GM23338 (cell line): ENCODE results near the gene TMC2. TPM values are rescaled to one million over a fixed set of nuclear protein-coding genes. Genes with fewer than 3 reads are reported as not detected.

ENCODE experiments used
- CREB1 ChIP-seq: fragments of 250-450 bp; sonication (Bioruptor Pico); IDR thresholded peaks from 2 replicates; pipeline ENCODE4 v1.5.0; 2020; ENCODE audit warnings: low read depth, mild to moderate bottlenecking, moderate library complexity
- EZH2 ChIP-seq: fragments of 200-600 bp; sonication (generic); IDR thresholded peaks from one replicate; pipeline ENCODE4 v1.8.0; 2017; ENCODE audit warnings: antibody characterized with exemption, mild to moderate bottlenecking, low read depth; ENCODE audit not compliant: unreplicated experiment
- EZH2phosphoT487 ChIP-seq: fragments of 200-600 bp; sonication (generic); IDR thresholded peaks from one replicate; pipeline ENCODE4 v1.8.1; 2018; ENCODE audit warnings: antibody characterized with exemption; ENCODE audit not compliant: unreplicated experiment
- POLR2AphosphoS5 ChIP-seq: IDR thresholded peaks from 2 replicates; pipeline ENCODE4 v1.6.1; 2016; ENCODE audit warnings: antibody characterized with exemption, low read depth
- STAT1 ChIP-seq: IDR thresholded peaks from one replicate; pipeline ENCODE4 v1.6.1; 2016; ENCODE audit warnings: antibody characterized with exemption; ENCODE audit not compliant: unreplicated experiment
- ZNF114 ChIP-seq: fragments of 250-450 bp; sonication (Bioruptor Pico); IDR thresholded peaks from 2 replicates; pipeline ENCODE4 v1.5.0; 2020; ENCODE audit warnings: mild to moderate bottlenecking, moderate library complexity
- ZNF331 ChIP-seq: fragments of 250-450 bp; sonication (Bioruptor Pico); IDR thresholded peaks from 2 replicates; pipeline ENCODE4 v1.5.0; 2020; ENCODE audit warnings: low read depth, mild to moderate bottlenecking, moderate library complexity
- polyA plus RNA-seq: library from polyadenylated mRNA; unstranded; fragments of >200 nt; fragmentation: Nextera tagmentation; extraction: Ambion mirVana; gene quantifications from 2 replicates; pipeline ENCODE4 v1.2.1, GENCODE V29; 2016
- total RNA-seq: library from RNA; depleted of rRNA; stranded (reverse); fragments of >200 nt; shearing (Covaris generic); gene quantifications from 2 replicates; pipeline ENCODE4 v1.2.3, GENCODE V29; 2014
- TF ChIP-seq, protein P1 (sequence below): fragments of 250-450 bp; sonication (Bioruptor Pico); IDR thresholded peaks from 2 replicates; pipeline ENCODE4 v1.5.0; 2020; ENCODE audit warnings: mild to moderate bottlenecking, moderate library complexity
- TF ChIP-seq, protein P2 (sequence below): IDR thresholded peaks from one replicate; pipeline ENCODE4 v1.6.1; 2018; ENCODE audit warnings: antibody characterized with exemption; ENCODE audit not compliant: unreplicated experiment
- TF ChIP-seq, protein P3 (sequence below): IDR thresholded peaks from 2 replicates; pipeline ENCODE4 v1.6.1; 2016; ENCODE audit warnings: antibody characterized with exemption
- TF ChIP-seq, protein P4 (sequence below), 2 experiments: fragments of 200-600 bp in 1 of 2; sonication (generic) in 1 of 2; conservative IDR thresholded peaks; 2 replicates each; pipeline versions ENCODE4 v1.5.1 to v1.6.1; 2016 to 2017; ENCODE audit warnings: antibody characterized with exemption in 2 of 2, low read depth in 2 of 2, mild to moderate bottlenecking in 2 of 2, moderate library complexity in 1 of 2

Gene TMC2
- total and polyA plus RNA-seq, 2 experiments from 2014 or later: not detected

DNA sequence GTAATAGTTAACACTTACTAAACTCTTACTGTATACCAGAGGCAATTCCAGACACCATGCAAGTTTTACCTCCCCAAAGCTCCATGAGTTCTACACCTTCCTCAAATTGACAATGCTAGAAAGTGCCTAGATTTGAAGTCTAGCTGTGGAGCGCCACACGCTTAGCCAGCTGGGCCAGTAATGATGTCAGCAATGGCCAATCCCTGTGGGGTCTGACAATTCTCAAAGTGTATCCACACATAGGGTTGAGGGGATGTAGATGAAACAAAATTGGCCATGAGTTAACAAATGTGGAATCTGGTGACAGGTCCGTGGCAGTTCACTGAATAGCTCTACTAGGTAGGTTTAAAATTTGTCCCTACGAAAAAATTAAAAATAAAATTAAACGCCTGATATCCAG is 28.9 kb upstream of the TMC2 start (continued):
- TF ChIP-seq, protein P1, sequence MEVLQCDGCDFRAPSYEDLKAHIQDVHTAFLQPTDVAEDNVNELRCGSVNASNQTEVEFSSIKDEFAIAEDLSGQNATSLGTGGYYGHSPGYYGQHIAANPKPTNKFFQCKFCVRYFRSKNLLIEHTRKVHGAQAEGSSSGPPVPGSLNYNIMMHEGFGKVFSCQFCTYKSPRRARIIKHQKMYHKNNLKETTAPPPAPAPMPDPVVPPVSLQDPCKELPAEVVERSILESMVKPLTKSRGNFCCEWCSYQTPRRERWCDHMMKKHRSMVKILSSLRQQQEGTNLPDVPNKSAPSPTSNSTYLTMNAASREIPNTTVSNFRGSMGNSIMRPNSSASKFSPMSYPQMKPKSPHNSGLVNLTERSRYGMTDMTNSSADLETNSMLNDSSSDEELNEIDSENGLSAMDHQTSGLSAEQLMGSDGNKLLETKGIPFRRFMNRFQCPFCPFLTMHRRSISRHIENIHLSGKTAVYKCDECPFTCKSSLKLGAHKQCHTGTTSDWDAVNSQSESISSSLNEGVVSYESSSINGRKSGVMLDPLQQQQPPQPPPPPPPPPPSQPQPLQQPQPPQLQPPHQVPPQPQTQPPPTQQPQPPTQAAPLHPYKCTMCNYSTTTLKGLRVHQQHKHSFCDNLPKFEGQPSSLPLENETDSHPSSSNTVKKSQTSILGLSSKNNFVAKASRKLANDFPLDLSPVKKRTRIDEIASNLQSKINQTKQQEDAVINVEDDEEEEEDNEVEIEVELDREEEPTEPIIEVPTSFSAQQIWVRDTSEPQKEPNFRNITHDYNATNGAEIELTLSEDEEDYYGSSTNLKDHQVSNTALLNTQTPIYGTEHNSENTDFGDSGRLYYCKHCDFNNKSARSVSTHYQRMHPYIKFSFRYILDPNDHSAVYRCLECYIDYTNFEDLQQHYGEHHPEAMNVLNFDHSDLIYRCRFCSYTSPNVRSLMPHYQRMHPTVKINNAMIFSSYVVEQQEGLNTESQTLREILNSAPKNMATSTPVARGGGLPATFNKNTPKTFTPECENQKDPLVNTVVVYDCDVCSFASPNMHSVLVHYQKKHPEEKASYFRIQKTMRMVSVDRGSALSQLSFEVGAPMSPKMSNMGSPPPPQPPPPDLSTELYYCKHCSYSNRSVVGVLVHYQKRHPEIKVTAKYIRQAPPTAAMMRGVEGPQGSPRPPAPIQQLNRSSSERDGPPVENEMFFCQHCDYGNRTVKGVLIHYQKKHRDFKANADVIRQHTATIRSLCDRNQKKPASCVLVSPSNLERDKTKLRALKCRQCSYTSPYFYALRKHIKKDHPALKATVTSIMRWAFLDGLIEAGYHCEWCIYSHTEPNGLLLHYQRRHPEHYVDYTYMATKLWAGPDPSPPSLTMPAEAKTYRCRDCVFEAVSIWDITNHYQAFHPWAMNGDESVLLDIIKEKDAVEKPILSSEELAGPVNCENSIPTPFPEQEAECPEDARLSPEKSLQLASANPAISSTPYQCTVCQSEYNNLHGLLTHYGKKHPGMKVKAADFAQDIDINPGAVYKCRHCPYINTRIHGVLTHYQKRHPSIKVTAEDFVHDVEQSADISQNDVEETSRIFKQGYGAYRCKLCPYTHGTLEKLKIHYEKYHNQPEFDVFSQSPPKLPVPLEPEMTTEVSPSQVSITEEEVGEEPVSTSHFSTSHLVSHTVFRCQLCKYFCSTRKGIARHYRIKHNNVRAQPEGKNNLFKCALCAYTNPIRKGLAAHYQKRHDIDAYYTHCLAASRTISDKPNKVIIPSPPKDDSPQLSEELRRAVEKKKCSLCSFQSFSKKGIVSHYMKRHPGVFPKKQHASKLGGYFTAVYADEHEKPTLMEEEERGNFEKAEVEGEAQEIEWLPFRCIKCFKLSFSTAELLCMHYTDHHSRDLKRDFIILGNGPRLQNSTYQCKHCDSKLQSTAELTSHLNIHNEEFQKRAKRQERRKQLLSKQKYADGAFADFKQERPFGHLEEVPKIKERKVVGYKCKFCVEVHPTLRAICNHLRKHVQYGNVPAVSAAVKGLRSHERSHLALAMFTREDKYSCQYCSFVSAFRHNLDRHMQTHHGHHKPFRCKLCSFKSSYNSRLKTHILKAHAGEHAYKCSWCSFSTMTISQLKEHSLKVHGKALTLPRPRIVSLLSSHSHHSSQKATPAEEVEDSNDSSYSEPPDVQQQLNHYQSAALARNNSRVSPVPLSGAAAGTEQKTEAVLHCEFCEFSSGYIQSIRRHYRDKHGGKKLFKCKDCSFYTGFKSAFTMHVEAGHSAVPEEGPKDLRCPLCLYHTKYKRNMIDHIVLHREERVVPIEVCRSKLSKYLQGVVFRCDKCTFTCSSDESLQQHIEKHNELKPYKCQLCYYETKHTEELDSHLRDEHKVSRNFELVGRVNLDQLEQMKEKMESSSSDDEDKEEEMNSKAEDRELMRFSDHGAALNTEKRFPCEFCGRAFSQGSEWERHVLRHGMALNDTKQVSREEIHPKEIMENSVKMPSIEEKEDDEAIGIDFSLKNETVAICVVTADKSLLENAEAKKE (CRISPR knock-in tag): no peak
- TF ChIP-seq EZH2phosphoT487 (no peak), POLR2AphosphoS5 (no peak), ZNF331 (no peak), ZNF114 (no peak), EZH2 (no peak), STAT1 (no peak), CREB1 (no peak)
- TF ChIP-seq, protein P2, sequence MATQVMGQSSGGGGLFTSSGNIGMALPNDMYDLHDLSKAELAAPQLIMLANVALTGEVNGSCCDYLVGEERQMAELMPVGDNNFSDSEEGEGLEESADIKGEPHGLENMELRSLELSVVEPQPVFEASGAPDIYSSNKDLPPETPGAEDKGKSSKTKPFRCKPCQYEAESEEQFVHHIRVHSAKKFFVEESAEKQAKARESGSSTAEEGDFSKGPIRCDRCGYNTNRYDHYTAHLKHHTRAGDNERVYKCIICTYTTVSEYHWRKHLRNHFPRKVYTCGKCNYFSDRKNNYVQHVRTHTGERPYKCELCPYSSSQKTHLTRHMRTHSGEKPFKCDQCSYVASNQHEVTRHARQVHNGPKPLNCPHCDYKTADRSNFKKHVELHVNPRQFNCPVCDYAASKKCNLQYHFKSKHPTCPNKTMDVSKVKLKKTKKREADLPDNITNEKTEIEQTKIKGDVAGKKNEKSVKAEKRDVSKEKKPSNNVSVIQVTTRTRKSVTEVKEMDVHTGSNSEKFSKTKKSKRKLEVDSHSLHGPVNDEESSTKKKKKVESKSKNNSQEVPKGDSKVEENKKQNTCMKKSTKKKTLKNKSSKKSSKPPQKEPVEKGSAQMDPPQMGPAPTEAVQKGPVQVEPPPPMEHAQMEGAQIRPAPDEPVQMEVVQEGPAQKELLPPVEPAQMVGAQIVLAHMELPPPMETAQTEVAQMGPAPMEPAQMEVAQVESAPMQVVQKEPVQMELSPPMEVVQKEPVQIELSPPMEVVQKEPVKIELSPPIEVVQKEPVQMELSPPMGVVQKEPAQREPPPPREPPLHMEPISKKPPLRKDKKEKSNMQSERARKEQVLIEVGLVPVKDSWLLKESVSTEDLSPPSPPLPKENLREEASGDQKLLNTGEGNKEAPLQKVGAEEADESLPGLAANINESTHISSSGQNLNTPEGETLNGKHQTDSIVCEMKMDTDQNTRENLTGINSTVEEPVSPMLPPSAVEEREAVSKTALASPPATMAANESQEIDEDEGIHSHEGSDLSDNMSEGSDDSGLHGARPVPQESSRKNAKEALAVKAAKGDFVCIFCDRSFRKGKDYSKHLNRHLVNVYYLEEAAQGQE: no peak
- TF ChIP-seq, protein P3, sequence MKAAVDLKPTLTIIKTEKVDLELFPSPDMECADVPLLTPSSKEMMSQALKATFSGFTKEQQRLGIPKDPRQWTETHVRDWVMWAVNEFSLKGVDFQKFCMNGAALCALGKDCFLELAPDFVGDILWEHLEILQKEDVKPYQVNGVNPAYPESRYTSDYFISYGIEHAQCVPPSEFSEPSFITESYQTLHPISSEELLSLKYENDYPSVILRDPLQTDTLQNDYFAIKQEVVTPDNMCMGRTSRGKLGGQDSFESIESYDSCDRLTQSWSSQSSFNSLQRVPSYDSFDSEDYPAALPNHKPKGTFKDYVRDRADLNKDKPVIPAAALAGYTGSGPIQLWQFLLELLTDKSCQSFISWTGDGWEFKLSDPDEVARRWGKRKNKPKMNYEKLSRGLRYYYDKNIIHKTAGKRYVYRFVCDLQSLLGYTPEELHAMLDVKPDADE: no peak
- TF ChIP-seq, protein P4, sequence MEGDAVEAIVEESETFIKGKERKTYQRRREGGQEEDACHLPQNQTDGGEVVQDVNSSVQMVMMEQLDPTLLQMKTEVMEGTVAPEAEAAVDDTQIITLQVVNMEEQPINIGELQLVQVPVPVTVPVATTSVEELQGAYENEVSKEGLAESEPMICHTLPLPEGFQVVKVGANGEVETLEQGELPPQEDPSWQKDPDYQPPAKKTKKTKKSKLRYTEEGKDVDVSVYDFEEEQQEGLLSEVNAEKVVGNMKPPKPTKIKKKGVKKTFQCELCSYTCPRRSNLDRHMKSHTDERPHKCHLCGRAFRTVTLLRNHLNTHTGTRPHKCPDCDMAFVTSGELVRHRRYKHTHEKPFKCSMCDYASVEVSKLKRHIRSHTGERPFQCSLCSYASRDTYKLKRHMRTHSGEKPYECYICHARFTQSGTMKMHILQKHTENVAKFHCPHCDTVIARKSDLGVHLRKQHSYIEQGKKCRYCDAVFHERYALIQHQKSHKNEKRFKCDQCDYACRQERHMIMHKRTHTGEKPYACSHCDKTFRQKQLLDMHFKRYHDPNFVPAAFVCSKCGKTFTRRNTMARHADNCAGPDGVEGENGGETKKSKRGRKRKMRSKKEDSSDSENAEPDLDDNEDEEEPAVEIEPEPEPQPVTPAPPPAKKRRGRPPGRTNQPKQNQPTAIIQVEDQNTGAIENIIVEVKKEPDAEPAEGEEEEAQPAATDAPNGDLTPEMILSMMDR (conservative IDR thresholded peaks at IDR 0.05; ENCODE audit: low read depth in 2 of 2): no peak
